Stomach smooth muscle (tissue), 2 donors: ENCODE results near the gene SYNPR.

Experiments used
- H3K27ac ChIP-seq: one replicate; pipeline ENCODE4 v1.7.0; 2013; ENCODE audit warnings: mild to moderate bottlenecking, low read length, inconsistent platforms
- H3K27me3 ChIP-seq, 2 donors: one replicate each; pipeline ENCODE4 v1.7.0; 2013; ENCODE audit warnings: low read length in 2 of 2; ENCODE audit not compliant: insufficient read depth in 2 of 2, control insufficient read depth in 1 of 2
- H3K36me3 ChIP-seq, 2 donors: one replicate each; pipeline ENCODE4 v1.7.0; 2013; ENCODE audit warnings: low read length in 2 of 2; ENCODE audit not compliant: control insufficient read depth in 2 of 2, insufficient read depth in 2 of 2
- H3K4me1 ChIP-seq: one replicate; pipeline ENCODE4 v1.7.0; 2013; ENCODE audit warnings: low read length; ENCODE audit not compliant: control insufficient read depth, insufficient read depth
- H3K4me3 ChIP-seq, 2 donors: one replicate each; pipeline ENCODE4 v1.7.0; 2013; ENCODE audit warnings: low read length in 2 of 2
- H3K9ac ChIP-seq, 2 donors: one replicate each; pipeline ENCODE4 v1.7.0; 2013; ENCODE audit warnings: low read length in 2 of 2, mild to moderate bottlenecking in 1 of 2
- H3K9me3 ChIP-seq, 2 donors: one replicate each; pipeline ENCODE4 v1.7.0; 2013; ENCODE audit warnings: low read length in 2 of 2; ENCODE audit not compliant: control insufficient read depth in 2 of 2
- donor health status: healthy.
- donor health status: Pancreatic carcinoma.

SYNPR gene

GRCh38 chr3:63384382-63384781 is 106.3 kb downstream of the SYNPR start:
- Histone ChIP-seq H3K4me1 (no peaks in the 10 kb centered on the region), H3K36me3 (no peaks in the 10 kb centered on the region), H3K9ac (no peak overlapping the region), H3K27ac (no peak overlapping the region), H3K27me3 (peaks cover 0 to 4% of the 10 kb centered on the region in 2 donors), H3K4me3 (no peak overlapping the region), H3K9me3 (no peaks in the 10 kb centered on the region)

- H3K9ac ChIP-seq: no peak overlapping the region
- H3K4me1 ChIP-seq: no peaks in the 10 kb centered on the region
- no peaks in the 10 kb centered on the region for H3K36me3 ChIP-seq
- H3K27me3 ChIP-seq: peaks cover 0 to 6% of the 10 kb centered on the region in 2 donors
- H3K27ac ChIP-seq: no peak overlapping the region
- H3K9me3 ChIP-seq: no peaks in the 10 kb centered on the region
- H3K4me3 ChIP-seq: no peak overlapping the region
These were observed 107.5 kb downstream of the SYNPR start for GRCh38 chr3:63385629-63386028.

- H3K4me1 ChIP-seq: no peaks in the 10 kb centered on the region
- no peak overlapping the region for H3K9ac ChIP-seq
- H3K9me3 ChIP-seq: no peaks in the 10 kb centered on the region
- H3K4me3 ChIP-seq: no peak overlapping the region
- peaks cover 0 to 6% of the 10 kb centered on the region in 2 donors for H3K27me3 ChIP-seq
- H3K27ac ChIP-seq: no peak overlapping the region
- no peaks in the 10 kb centered on the region for H3K36me3 ChIP-seq
These were observed 108.5 kb downstream of the SYNPR start for GRCh38 chr3:63386568-63386967.

GRCh38 chr3:63387568-63387967 is 109.5 kb downstream of the SYNPR start:
- Histone ChIP-seq H3K27me3 (peaks cover 0 to 6% of the 10 kb centered on the region in 2 donors), H3K27ac (no peak overlapping the region), H3K36me3 (no peaks in the 10 kb centered on the region), H3K9ac (no peak overlapping the region), H3K9me3 (no peaks in the 10 kb centered on the region), H3K4me1 (no peaks in the 10 kb centered on the region), H3K4me3 (no peak overlapping the region)

GRCh38 chr3:63390710-63391230 is 112.7 kb downstream of the SYNPR start:
- H3K4me1 ChIP-seq: no peaks in the 10 kb centered on the region

GRCh38 chr3:63395960-63396359 is 117.9 kb downstream of the SYNPR start:
- no peak overlapping the region for H3K9ac ChIP-seq
- H3K36me3 ChIP-seq: no peaks in the 10 kb centered on the region
- no peak overlapping the region for H3K4me3 ChIP-seq
- H3K4me1 ChIP-seq: no peaks in the 10 kb centered on the region
- no peaks in the 10 kb centered on the region for H3K27me3 ChIP-seq
- no peak overlapping the region for H3K27ac ChIP-seq
- no peaks in the 10 kb centered on the region for H3K9me3 ChIP-seq

More at GRCh38 chr3:63390710-63391230, 112.7 kb downstream of the SYNPR start:
- H3K27me3 ChIP-seq: peaks cover 0 to 6% of the 10 kb centered on the region in 2 donors
- no peak overlapping the region for H3K4me3 ChIP-seq
- no peak overlapping the region for H3K27ac ChIP-seq
- H3K36me3 ChIP-seq: no peaks in the 10 kb centered on the region
- H3K9ac ChIP-seq: no peak overlapping the region
- no peaks in the 10 kb centered on the region for H3K9me3 ChIP-seq

- H3K4me1 ChIP-seq: no peaks in the 10 kb centered on the region
- H3K9me3 ChIP-seq: peaks cover 0 to 2% of the 10 kb centered on the region in 2 donors
- no peak overlapping the region for H3K9ac ChIP-seq
- H3K27ac ChIP-seq: no peak overlapping the region
- H3K36me3 ChIP-seq: no peaks in the 10 kb centered on the region
- H3K4me3 ChIP-seq: no peak overlapping the region
- H3K27me3 ChIP-seq: no peaks in the 10 kb centered on the region
These were observed 122.2 kb downstream of the SYNPR start for GRCh38 chr3:63400246-63400860.

GRCh38 chr3:63405882-63406281 is 127.8 kb downstream of the SYNPR start:
- H3K9me3 ChIP-seq: peaks cover 0 to 2% of the 10 kb centered on the region in 2 donors
- no peaks in the 10 kb centered on the region for H3K27me3 ChIP-seq
- no peaks in the 10 kb centered on the region for H3K36me3 ChIP-seq
- H3K27ac ChIP-seq: no peak overlapping the region
- H3K4me3 ChIP-seq: no peak overlapping the region
- H3K4me1 ChIP-seq: no peaks in the 10 kb centered on the region
- no peak overlapping the region for H3K9ac ChIP-seq

GRCh38 chr3:63413523-63413922 is 135.4 kb downstream of the SYNPR start:
- Histone ChIP-seq H3K4me3 (no peak overlapping the region), H3K36me3 (no peaks in the 10 kb centered on the region), H3K9ac (no peak overlapping the region)

GRCh38 chr3:63414607-63415006 is 136.5 kb downstream of the SYNPR start:
- Histone ChIP-seq H3K9ac (no peak overlapping the region), H3K27ac (no peak overlapping the region), H3K4me3 (no peak overlapping the region), H3K27me3 (no peaks in the 10 kb centered on the region), H3K36me3 (no peaks in the 10 kb centered on the region), H3K9me3 (no peaks in the 10 kb centered on the region), H3K4me1 (no peaks in the 10 kb centered on the region)

More at GRCh38 chr3:63413523-63413922, 135.4 kb downstream of the SYNPR start:
- H3K27me3 ChIP-seq: no peaks in the 10 kb centered on the region
- H3K9me3 ChIP-seq: no peaks in the 10 kb centered on the region
- no peaks in the 10 kb centered on the region for H3K4me1 ChIP-seq
- H3K27ac ChIP-seq: no peak overlapping the region

- no peak overlapping the region for H3K9ac ChIP-seq
- H3K27me3 ChIP-seq: peaks cover 0 to 2% of the 10 kb centered on the region in 2 donors
- no peaks in the 10 kb centered on the region for H3K36me3 ChIP-seq
These were observed 151.8 kb downstream of the SYNPR start for GRCh38 chr3:63429905-63430304.

More at GRCh38 chr3:63429905-63430304, 151.8 kb downstream of the SYNPR start:
- no peak overlapping the region for H3K4me3 ChIP-seq
- no peaks in the 10 kb centered on the region for H3K4me1 ChIP-seq
- no peaks in the 10 kb centered on the region for H3K9me3 ChIP-seq
- H3K27ac ChIP-seq: no peak overlapping the region
